Colon (tissue), 2 donors: ENCODE results near the gene TTC13.

Experiments used
- FAIRE-seq: peaks from 2 replicates; lab custom pipeline; 2012; peaks lifted over from hg19 to GRCh38; lab: Jason Lieb, UNC
- donor health status: control.
- donor health status: control.

Gene TTC13

DNA sequence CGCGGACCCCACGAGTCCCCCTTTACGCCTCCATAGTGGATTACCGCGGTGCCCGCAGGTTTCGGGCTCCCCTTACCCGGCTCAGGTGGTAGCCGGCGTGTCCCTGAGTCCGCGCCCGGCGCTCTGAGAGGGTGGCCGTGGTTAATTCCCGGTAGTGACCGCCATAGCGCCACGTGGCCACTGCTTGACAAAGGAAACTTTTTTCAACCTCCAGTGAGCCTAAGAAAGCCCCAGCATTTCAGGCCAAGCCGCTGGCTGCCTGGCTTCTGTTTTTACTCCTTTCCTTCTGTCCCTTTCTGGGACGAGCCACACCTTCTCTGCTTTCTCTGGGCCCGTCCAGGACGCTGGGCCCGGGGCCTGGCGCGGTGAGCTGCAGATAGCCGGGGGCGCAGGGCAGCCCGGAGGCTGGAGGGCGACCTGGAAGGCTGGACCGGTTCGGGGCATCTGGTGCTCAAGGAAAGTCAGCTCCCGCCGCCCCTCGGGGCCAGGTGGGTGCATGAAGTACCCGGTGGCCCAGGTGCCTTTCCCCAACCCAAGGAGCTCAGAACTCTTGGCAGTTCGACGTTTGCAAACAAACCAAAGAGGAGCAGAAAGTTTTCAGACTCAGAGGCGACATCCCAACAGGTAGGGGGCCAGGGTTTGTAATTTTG lies 109.8 kb downstream of the TTC13 start:
- no peak for FAIRE-seq

- FAIRE-seq = no peak
Measured at GRCh38 chr1:230867903-230868735, 110.5 kb downstream of the TTC13 start, which contains the start of gene C1orf198. Gene C1orf198, minus strand, starts transcription at chr1:230868521. Its CDS starts 9 bp downstream, at chr1:230868512.

DNA sequence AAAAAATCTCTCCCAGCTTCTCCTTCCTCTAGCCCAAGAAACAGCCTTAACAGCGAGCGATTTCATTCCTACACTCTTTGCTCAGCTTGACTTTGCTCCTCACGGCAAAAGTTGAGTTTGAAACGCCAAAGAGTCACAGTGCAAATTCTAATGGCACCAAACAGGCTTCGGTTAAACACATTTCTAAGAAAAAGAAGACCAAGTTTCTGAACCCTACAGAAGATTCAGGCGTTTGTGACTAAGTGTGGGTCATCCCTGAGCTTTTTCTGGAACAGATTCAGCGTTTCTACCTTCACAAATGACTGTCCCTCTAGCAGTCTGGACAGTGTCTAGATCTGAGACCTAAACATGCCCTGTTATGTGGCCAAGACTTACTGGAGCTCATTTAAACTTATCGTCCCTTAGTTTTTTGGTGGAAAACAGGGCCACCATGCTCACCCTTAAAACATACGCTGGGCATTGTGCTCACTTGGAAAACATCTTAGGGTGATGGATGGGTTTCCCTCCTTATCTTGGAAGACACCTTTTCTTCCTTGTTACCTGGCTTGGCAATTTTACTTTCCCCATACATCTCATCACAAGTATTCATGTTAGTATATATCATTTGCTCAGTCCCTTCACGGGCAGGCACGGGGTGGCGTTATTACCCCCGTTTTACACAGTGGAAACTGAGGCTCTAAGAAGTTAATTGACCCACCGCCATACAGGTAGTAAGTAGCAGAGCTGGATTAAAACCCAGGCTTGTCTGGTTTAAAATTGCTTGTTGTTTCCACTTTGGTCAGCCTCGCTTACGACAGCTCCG lies 111.4 kb downstream of the TTC13 start:
- FAIRE-seq = no peak

GRCh38 chr1:230866171-230867070 lies 112.2 kb downstream of the TTC13 start:
- no peak for FAIRE-seq

- FAIRE-seq = no peak
Measured at GRCh38 chr1:230865062-230865817, 113.4 kb downstream of the TTC13 start.

GRCh38 chr1:230864441-230864840 lies 114.2 kb downstream of the TTC13 start:
- FAIRE-seq = no peak

DNA sequence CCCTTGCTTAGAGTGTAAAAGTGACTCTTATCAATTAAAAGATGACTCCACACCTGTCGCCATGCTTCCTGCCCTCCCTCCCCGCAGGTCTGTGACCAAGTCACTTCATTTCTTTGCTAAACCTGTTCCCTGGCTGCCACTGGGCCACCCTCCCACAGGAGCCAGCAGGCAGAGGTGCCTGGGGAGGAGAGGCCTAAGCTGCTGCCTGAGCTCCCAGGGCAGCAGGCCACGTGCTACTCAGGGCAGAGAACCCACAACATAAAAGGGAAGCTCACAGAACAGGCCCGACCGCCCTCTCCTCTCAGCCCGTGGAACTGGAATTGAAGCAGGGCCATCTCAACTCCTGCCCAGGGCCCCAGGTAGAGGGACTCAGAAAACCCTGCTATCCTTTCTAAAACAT lies 115.2 kb downstream of the TTC13 start:
- FAIRE-seq = no peak

- no peak for FAIRE-seq
Measured at GRCh38 chr1:230861970-230862595, 116.6 kb downstream of the TTC13 start.

- FAIRE-seq = no peak
Measured at GRCh38 chr1:230861489-230861888, 117.2 kb downstream of the TTC13 start.

DNA sequence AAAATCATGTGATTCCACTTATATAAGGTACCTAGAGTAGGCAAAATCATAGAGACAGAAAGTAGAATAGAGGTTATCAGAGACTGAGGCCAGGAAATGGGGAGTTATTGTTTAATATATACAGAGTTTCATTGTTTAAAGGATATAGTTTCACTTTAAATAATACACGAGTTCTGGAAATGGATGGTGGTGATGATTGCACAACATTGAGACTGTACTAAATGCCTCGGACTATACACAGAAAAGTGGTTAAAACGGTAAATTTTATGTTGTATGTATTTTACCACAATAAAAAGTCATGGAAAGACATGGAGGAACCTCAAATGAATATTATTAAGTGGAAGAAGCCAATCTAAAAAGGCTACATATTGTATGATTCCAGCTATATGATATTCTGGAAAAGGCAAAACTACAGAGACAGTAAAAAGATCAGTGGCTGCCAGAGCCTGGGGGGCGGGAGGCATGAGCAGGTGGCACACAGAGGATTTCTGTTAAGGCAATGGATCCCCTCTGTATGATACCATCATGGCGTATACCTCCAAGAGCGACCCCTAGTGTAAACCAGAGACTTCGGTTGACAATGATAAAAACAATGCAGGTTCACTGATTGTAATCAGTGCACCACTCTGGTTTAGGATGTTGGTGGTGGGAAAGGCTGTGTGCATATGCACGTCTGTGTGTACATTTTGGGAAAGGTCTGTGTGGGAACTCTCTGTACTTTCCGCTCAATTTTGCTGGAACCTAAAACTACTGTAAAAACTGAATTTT lies 117.9 kb downstream of the TTC13 start:
- no peak for FAIRE-seq

- no peak for FAIRE-seq
Measured at GRCh38 chr1:230858918-230859729, 119.5 kb downstream of the TTC13 start.

DNA sequence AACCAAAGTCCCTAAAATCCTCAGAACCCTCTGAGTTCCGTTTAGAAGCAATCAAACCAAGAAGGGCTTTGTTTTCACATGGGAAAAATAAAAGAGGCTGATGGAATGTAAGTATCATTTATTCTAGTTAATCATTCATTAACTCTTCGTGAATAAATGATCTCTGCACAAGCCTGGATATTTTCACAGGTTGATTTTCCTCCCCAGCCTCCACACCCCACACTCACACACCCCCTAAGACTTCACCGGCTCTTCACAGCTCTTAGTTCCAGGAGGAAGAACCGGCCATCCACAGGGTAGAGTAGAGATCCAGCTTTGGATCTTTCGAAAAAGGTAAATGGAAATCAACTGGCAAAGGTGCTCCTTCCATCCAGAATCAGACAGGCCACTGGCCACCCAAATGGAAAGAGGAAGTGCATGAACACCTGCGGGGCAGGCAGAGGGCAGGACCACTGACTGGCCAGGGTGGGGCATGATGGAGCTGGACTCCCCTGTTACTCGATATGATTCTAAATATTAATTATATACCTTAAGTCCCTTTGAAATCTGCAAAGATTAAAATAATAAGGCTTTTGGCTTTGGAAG lies 120.3 kb downstream of the TTC13 start:
- no peak for FAIRE-seq

DNA sequence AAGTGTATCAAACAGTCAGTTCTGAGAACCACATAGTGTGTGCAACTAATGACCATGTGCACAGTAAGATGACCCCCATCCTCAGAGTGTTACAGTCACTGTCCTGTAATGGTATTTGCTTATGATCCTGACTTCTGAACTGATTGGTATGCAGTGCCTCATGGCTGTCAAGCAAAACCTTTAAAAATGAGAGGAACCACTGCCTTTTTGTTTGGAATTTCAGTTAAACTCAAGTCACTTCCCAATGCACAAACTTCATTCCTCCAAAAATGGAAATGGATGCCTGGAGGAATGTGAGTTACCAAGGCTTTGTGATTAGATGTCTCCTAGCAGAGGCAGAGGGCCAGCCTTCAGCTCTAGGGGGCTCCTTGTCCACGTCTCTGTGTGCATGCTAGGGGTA lies 120.8 kb downstream of the TTC13 start:
- no peak for FAIRE-seq

- no peak for FAIRE-seq
Measured at GRCh38 chr1:230857077-230857476, 121.6 kb downstream of the TTC13 start.
